Thyroid gland (tissue), 4 donors: Measurements from ENCODE around the gene KLF11. TPM values are rescaled to one million over a fixed set of nuclear protein-coding genes. Genes with fewer than 3 reads are reported as not detected.

Experiments used
- DNase-seq, 2 donors: peaks; one replicate each; pipeline ENCODE4 v3.0.0-alpha.2; 2019
- H3K27ac ChIP-seq, 3 donors: fragments of 200-600 bp; sonication (generic); 1 replicate in 2 of 3; 2 replicates in 1 of 3; pipeline ENCODE4 v1.5.1; 2016 to 2019; ENCODE audit warnings: mild to moderate bottlenecking in 1 of 3, moderate library complexity in 1 of 3
- H3K27me3 ChIP-seq: fragments of 200-600 bp; sonication (generic); one replicate; pipeline ENCODE4 v1.5.1; 2019
- H3K36me3 ChIP-seq, 2 donors: fragments of 200-600 bp; sonication (generic); one replicate each; pipeline ENCODE4 v1.5.1; 2016 to 2019
- H3K4me1 ChIP-seq, 2 donors: fragments of 200-600 bp; sonication (generic); one replicate each; pipeline ENCODE4 v1.5.1; 2017 to 2019
- H3K4me3 ChIP-seq, 3 donors: fragments of 200-600 bp; sonication (generic); replicated peaks in 1 of 3; 1 replicate in 2 of 3; 2 replicates in 1 of 3; pipeline ENCODE4 v1.5.1; 2016; ENCODE audit warnings: mild to moderate bottlenecking in 1 of 3
- H3K9me3 ChIP-seq: fragments of 200-600 bp; sonication (generic); one replicate; pipeline ENCODE4 v1.5.1; 2017
- POLR2A ChIP-seq, 2 donors: fragments of 450-650 bp; IDR thresholded peaks; one replicate each; pipeline ENCODE4 v1.6.1; 2017; ENCODE audit warnings: antibody characterized with exemption in 2 of 2, mild to moderate bottlenecking in 2 of 2, moderate library complexity in 1 of 2
- WGBS, 2 donors: methylation state at CpG; one replicate each; pipeline ENCODE4 v1.1.5; 2017; 5-methylcytosine and 5-hydroxymethylcytosine counted together
- intact Hi-C: fragments of 100-400 bp; cut with DNase I; formaldehyde crosslinking; loops from one replicate; pipeline ENCODE4 v1.15.1; 2023
- total RNA-seq, 4 donors: library from RNA; depleted of rRNA; stranded (reverse); fragments of >200 nt; gene quantifications; one replicate each; pipeline ENCODE4 v1.2.3, GENCODE V29; 2016
- TF ChIP-seq, protein P1 (sequence below), 6 experiments: fragments of 200-600 bp in 3 of 6; fragments of 450-650 bp in 3 of 6; sonication (generic) in 3 of 6; IDR thresholded peaks; one replicate each; pipeline ENCODE4 v1.5.1; 2016 to 2019; ENCODE audit warnings: antibody characterized with exemption in 6 of 6, mild to moderate bottlenecking in 2 of 6, inconsistent platforms in 1 of 6, moderate library complexity in 1 of 6

The KLF11 gene
- total RNA-seq, 4 donors from 2014 or later, result 11.2 to 44.2 (median 23.7) TPM

DNA sequence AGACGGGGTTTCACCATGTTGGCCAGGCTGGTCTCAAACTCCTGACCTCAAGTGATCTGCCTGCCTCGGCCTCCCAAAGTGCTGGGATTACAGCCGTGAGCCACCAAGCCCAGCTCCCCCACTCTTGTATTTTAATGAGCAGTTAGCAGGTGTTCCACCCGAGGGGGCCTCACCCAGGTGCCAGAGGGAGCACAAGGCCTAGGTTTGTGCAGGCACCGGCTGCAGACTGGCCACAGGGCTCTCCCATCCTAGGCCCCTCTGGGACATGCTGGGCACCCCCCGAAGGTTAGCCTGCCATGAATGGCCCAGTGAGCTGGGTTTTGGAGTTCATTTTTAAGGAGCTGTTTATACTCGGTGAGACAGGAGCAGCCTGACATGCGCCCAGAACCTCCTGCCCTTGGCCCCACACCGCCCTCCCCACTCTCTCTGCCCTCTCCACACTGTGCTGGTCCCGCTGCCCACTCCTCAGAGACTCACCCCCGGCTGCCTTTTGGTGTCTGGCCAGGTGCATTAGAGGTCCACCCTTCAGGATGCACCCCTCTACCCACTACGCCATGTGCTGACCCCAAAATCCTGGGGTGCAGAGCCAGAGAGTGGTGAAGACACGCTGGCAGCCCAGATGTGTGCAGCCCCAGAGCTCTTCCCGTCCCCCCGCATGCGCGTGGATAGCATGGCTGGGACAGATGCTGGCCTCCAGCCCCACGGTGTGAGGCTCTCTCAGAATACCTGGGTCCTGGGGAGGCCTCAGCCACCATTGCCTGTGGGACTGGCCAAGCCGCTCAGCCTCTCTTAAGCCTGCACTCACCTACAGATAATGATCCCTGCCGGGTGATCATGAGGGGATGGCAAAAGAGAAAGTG, 11.2 kb upstream of the KLF11 start:
- WGBS, 2 donors, result 91 to 92% methylated on average over 17 to 19 of the region's 20 CpGs
- no peak overlapping the region for H3K27ac ChIP-seq
- peaks cover 21 to 33% of the 10 kb centered on the region in 2 donors for H3K4me1 ChIP-seq
- no peaks in the 10 kb centered on the region for H3K36me3 ChIP-seq
- no peak for DNase-seq
- no peaks in the 10 kb centered on the region for H3K9me3 ChIP-seq
- intact Hi-C loops, result no loop called here
- no peak overlapping the region for H3K4me3 ChIP-seq
- H3K27me3 ChIP-seq, result no peaks in the 10 kb centered on the region
- TF ChIP-seq, protein P1, sequence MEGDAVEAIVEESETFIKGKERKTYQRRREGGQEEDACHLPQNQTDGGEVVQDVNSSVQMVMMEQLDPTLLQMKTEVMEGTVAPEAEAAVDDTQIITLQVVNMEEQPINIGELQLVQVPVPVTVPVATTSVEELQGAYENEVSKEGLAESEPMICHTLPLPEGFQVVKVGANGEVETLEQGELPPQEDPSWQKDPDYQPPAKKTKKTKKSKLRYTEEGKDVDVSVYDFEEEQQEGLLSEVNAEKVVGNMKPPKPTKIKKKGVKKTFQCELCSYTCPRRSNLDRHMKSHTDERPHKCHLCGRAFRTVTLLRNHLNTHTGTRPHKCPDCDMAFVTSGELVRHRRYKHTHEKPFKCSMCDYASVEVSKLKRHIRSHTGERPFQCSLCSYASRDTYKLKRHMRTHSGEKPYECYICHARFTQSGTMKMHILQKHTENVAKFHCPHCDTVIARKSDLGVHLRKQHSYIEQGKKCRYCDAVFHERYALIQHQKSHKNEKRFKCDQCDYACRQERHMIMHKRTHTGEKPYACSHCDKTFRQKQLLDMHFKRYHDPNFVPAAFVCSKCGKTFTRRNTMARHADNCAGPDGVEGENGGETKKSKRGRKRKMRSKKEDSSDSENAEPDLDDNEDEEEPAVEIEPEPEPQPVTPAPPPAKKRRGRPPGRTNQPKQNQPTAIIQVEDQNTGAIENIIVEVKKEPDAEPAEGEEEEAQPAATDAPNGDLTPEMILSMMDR (IDR thresholded peaks at IDR 0.05), result no peak
- no peak for TF ChIP-seq POLR2A (IDR thresholded peaks at IDR 0.05)

DNA sequence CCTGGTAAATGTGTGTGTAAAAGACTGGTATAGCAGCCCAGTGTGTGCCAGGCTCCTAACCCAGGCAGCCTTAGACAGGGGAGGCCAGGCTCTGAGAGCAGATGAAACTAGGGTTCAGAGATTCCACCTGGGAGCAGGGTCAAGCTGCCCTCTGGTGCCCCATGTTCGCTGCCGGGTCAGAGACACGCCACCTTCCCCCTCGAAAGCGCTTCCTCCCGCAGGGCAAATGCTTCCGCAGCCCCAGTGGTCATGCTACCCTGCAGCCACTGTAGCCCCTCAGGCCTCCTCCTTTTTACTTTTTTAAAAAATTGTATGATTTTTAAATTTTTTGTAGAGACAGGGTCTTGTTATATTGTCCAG, 10.6 kb upstream of the KLF11 start:
- no peaks in the 10 kb centered on the region for H3K27me3 ChIP-seq

DNA sequence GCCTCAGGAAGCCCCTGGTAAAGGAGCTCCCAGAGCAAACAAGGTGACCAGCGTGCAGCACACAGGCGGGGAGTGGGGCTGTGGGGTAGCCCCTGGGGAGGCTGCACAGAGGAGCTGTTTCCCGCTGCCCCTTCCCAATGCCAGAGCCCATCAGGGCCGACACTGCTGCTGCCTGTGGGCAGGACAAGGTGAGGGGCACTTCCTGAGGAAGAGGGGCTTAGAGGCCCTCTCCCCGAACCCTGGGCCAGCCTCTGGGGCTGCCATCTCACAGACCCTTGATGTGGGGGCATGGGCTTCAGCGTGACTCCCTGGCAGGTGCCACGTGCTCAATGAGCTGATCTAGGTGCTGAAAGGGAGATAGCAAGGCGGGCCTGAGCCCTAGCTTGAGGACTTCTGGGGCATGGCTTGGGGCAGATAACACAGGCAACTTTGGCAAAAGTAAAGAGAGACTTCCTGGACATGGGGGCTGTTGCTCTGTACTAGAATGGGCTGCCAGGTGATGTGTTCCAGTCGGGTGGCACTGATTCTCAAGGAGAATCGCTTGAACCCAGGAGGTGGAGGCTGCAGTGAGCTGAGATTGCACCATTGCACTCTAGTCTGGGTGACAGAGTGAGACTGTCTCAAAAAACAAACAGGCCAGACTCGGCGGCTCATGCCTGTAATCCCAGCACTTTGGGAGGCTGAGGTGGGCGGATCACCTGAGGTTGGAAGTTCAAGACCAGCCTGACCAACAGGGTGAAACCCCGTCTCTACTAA, 9.9 kb upstream of the KLF11 start:
- DNase-seq, result no peak
- Histone ChIP-seq H3K9me3 (no peaks in the 10 kb centered on the region), H3K4me3 (no peak overlapping the region), H3K27ac (no peak overlapping the region), H3K36me3 (no peaks in the 10 kb centered on the region), H3K4me1 (peaks cover 21 to 44% of the 10 kb centered on the region in 2 donors), H3K27me3 (no peaks in the 10 kb centered on the region)
- intact Hi-C loops, result no loop called here
- TF ChIP-seq, protein P1 (IDR thresholded peaks at IDR 0.05), result no peak
- TF ChIP-seq POLR2A (IDR thresholded peaks at IDR 0.05), result no peak
- 64 to 67% methylated on average over 9 to 13 of the region's 14 CpGs for WGBS, 2 donors

More for the DNA sequence above, 10.6 kb upstream of the KLF11 start:
- no peak overlapping the region for H3K4me3 ChIP-seq
- intact Hi-C loops, result no loop called here
- H3K27ac ChIP-seq, result no peak overlapping the region
- H3K36me3 ChIP-seq, result no peaks in the 10 kb centered on the region
- WGBS, 2 donors, result 98 to 99% methylated on average over 7 of the region's 7 CpGs
- H3K9me3 ChIP-seq, result no peaks in the 10 kb centered on the region
- no peak for DNase-seq
- no peak for TF ChIP-seq POLR2A (IDR thresholded peaks at IDR 0.05)
- TF ChIP-seq, protein P1 (IDR thresholded peaks at IDR 0.05), result no peak
- H3K4me1 ChIP-seq, result peaks cover 21 to 39% of the 10 kb centered on the region in 2 donors

DNA sequence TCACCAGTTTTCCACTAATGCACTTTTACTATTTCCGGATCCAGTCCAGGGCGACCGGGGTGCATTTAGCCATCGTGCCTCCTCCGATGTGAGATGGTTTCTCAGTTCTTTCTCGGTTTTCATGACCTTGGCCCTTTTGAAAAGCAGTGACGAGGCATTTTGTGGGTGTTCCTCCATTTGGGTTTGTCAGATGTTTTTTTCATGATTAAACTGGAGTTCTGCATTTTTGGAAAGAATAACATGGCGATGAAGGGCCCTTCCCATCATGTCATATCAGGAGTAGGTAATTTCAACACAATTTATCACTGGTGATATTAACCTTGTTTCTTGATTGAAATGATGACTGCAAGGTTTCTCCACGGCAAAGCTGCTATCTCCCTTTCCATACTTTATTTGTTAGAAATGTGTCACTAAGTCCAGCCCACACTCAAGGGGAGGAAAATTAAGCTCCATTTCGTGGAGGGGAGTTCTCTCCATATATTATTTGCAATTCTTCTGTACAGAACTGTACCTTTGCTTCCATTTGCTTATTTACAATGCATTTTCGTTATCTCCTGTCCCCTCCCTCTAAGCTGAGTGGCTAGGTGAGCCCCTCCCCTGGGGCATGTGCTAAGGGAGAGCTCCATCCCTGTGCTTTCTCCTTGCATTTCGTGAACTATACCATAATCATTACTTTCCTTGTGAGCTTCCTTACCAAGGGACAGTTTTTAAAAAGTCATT, 8.9 kb upstream of the KLF11 start:
- Histone ChIP-seq H3K36me3 (no peaks in the 10 kb centered on the region), H3K27me3 (no peaks in the 10 kb centered on the region), H3K4me3 (no peak overlapping the region), H3K27ac (no peak overlapping the region), H3K4me1 (peaks cover 21 to 36% of the 10 kb centered on the region in 2 donors), H3K9me3 (no peaks in the 10 kb centered on the region)
- intact Hi-C loops, result no loop called here
- DNase-seq, result no peak
- 88 to 91% methylated on average over 12 of the region's 12 CpGs for WGBS, 2 donors
- TF ChIP-seq, protein P1 (IDR thresholded peaks at IDR 0.05), result no peak
- TF ChIP-seq POLR2A (IDR thresholded peaks at IDR 0.05), result no peak
